SU-DHL-6 (cell line): ENCODE data around the gene RYR2.

Experiments
- H2AFZ ChIP-seq: fragments of 200-600 bp; sonication (generic); 2 replicates; pipeline ENCODE4 v1.6.1; 2014; ENCODE audit warnings: low read depth, mild to moderate bottlenecking, moderate library complexity, mixed read lengths, antibody characterized with exemption, low read length; ENCODE audit not compliant: severe bottlenecking
- H3F3A ChIP-seq: fragments of 200-600 bp; shearing (Covaris generic); 2 replicates; pipeline ENCODE4 v1.6.0; 2016; ENCODE audit warnings: antibody characterized with exemption, mild to moderate bottlenecking; ENCODE audit not compliant: insufficient read depth
- H3K27ac ChIP-seq: fragments of 200-600 bp; sonication (generic); 2 replicates; pipeline ENCODE4 v1.5.1; 2016; ENCODE audit warnings: low read depth, mild to moderate bottlenecking, low read length, moderate library complexity, mixed read lengths
- H3K27me3 ChIP-seq: fragments of 200-600 bp; sonication (generic), shearing (Covaris generic); 2 replicates; pipeline ENCODE4 v1.6.0; 2014; ENCODE audit warnings: mild to moderate bottlenecking, low read length
- H3K36me3 ChIP-seq: fragments of 200-600 bp; sonication (generic); 2 replicates; pipeline ENCODE4 v1.6.1; 2014; ENCODE audit warnings: mild to moderate bottlenecking, low read length, mixed read lengths
- H3K4me2 ChIP-seq: fragments of 300-600, 200-600 bp; shearing (Covaris generic), sonication (generic); 2 replicates; pipeline ENCODE4 v1.6.0; 2014; ENCODE audit warnings: low read length, low read depth, mild to moderate bottlenecking; ENCODE audit not compliant: poor library complexity, severe bottlenecking
- H3K4me3 ChIP-seq: fragments of 200-600 bp; sonication (generic); 2 replicates; pipeline ENCODE4 v1.5.1; 2014; ENCODE audit warnings: antibody characterized with exemption, low read length, mild to moderate bottlenecking, mixed read lengths; ENCODE audit not compliant: insufficient read depth, poor library complexity, severe bottlenecking
- H3K79me2 ChIP-seq: fragments of 200-600 bp; sonication (generic); 2 replicates; pipeline ENCODE4 v1.6.1; 2014; ENCODE audit warnings: mild to moderate bottlenecking, low read length, moderate library complexity; ENCODE audit not compliant: insufficient read depth
- H3K9ac ChIP-seq: fragments of 200-600 bp; sonication (generic); 2 replicates; pipeline ENCODE4 v1.7.0; 2014; ENCODE audit warnings: mild to moderate bottlenecking, low read length
- H3K9me2 ChIP-seq: fragments of 200-600 bp; sonication (generic); replicated peaks from 2 replicates; pipeline ENCODE4 v1.6.1; 2014; ENCODE audit warnings: low read length; ENCODE audit not compliant: insufficient read depth
- H3K9me3 ChIP-seq: fragments of 200-600 bp; sonication (generic); 2 replicates; pipeline ENCODE4 v1.6.1; 2014; ENCODE audit warnings: low read length, mixed read lengths; ENCODE audit not compliant: insufficient read depth
- H4K20me1 ChIP-seq: fragments of 200-600 bp; sonication (generic); 2 replicates; pipeline ENCODE4 v1.6.1; 2014; ENCODE audit warnings: low read depth, mild to moderate bottlenecking, antibody characterized with exemption, low read length, moderate library complexity, mixed read lengths
- CTCF ChIP-seq: fragments of 200-600 bp; sonication (generic); IDR thresholded peaks from one replicate; pipeline ENCODE4 v1.5.1; 2017; ENCODE audit warnings: antibody characterized with exemption, mild to moderate bottlenecking, low read length, moderate library complexity; ENCODE audit not compliant: insufficient read depth, poor library complexity, severe bottlenecking
- EZH2phosphoT487 ChIP-seq: fragments of 200-600 bp; sonication (generic), shearing (Covaris generic); conservative IDR thresholded peaks from 2 replicates; pipeline ENCODE4 v1.6.1; 2018; ENCODE audit warnings: mild to moderate bottlenecking, antibody characterized with exemption, low read length, moderate library complexity, mixed read lengths

RYR2 gene

GRCh38 chr1:237411621-237412020 is 369.6 kb downstream of the RYR2 start:
- H3K9ac ChIP-seq, result no peak overlapping the region
- H3K9me2 ChIP-seq, result no peaks in the 10 kb centered on the region
- no peak overlapping the region for H2AFZ ChIP-seq
- H3K4me3 ChIP-seq, result no peak overlapping the region
- H3K79me2 ChIP-seq, result no peaks in the 10 kb centered on the region
- H3F3A ChIP-seq, result no peaks in the 10 kb centered on the region
- H3K36me3 ChIP-seq, result no peaks in the 10 kb centered on the region
- H3K27ac ChIP-seq, result no peak overlapping the region
- no peaks in the 10 kb centered on the region for H3K27me3 ChIP-seq
- TF ChIP-seq EZH2phosphoT487 (no peak), CTCF (no peak)
- no peak overlapping the region for H3K4me2 ChIP-seq
- H3K9me3 ChIP-seq, result no peaks in the 10 kb centered on the region
- H4K20me1 ChIP-seq, result no peaks in the 10 kb centered on the region

GRCh38 chr1:237416924-237417655 is 375.1 kb downstream of the RYR2 start:
- no peaks in the 10 kb centered on the region for H3K9me2 ChIP-seq
- no peak overlapping the region for H3K27ac ChIP-seq
- H2AFZ ChIP-seq, result no peak overlapping the region
- no peak overlapping the region for H3K4me2 ChIP-seq
- H3F3A ChIP-seq, result no peaks in the 10 kb centered on the region
- TF ChIP-seq EZH2phosphoT487, result no peak
- no peak for TF ChIP-seq CTCF
- no peaks in the 10 kb centered on the region for H3K79me2 ChIP-seq
- no peaks in the 10 kb centered on the region for H4K20me1 ChIP-seq
- no peak overlapping the region for H3K9ac ChIP-seq
- 0 out of 2 replicates have a peak, but pooled peaks cover 5% of the 10 kb centered on the region for H3K9me3 ChIP-seq
- no peaks in the 10 kb centered on the region for H3K27me3 ChIP-seq
- H3K4me3 ChIP-seq, result no peak overlapping the region
- no peaks in the 10 kb centered on the region for H3K36me3 ChIP-seq

GRCh38 chr1:237428809-237429208 is 386.8 kb downstream of the RYR2 start:
- H3K9me2 ChIP-seq, result no peaks in the 10 kb centered on the region
- H3K79me2 ChIP-seq, result no peaks in the 10 kb centered on the region
- H2AFZ ChIP-seq, result no peak overlapping the region
- H3K9ac ChIP-seq, result no peak overlapping the region
- no peaks in the 10 kb centered on the region for H4K20me1 ChIP-seq
- no peaks in the 10 kb centered on the region for H3K27me3 ChIP-seq
- H3K4me2 ChIP-seq, result no peak overlapping the region
- no peaks in the 10 kb centered on the region for H3K9me3 ChIP-seq
- TF ChIP-seq EZH2phosphoT487 (no peak), CTCF (no peak)
- no peak overlapping the region for H3K4me3 ChIP-seq
- H3K36me3 ChIP-seq, result no peaks in the 10 kb centered on the region
- H3F3A ChIP-seq, result no peaks in the 10 kb centered on the region
- H3K27ac ChIP-seq, result no peak overlapping the region
